GM21515 (cell line): Measurements from ENCODE around the gene BCAS4.
"Not testable (repeated sequence)": the region's sequence is repeated elsewhere in the genome, so short reads cannot be mapped to it uniquely, and the experiment has no call there.

Experiments used
- ATAC-seq: cut with Tn5 transposase; IDR thresholded peaks from one replicate; pipeline ENCODE4 v1.9.1; 2021; ENCODE audit not compliant: unreplicated experiment

Gene BCAS4

DNA sequence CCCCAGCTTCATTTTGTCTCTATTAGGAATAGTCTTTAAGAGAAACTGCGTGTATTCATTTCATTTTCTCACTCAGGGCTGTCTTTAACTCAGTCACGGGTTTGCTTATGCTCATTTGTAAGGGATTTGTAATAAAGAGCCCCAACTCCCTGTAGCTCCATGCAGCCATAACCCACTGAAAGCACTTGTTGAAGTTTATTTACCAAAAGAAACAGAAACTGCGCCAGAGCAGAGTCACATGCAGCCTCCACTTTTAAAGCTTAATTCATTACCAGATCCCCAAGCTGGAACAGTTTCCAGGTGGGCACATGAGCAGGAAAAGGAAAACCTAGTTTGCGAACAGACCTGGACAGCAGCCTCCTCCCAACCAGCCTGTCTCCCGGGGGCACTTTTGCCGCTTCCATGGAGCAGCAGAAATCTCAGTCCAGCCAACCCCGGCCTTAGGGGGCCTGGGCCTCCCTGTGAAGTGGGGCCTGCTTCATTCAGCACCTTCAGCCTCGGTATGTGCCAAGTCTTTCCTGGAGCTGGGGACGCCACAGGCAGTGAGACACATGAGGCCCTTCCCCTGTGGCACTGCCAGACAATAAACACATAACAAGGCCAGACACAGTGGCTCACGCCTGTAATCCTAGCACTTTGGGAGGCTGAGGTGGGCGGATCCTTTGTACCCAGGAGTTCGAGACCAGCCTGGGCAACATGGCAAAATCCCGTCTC is 4.5 kb downstream of the BCAS4 start:
- no peak for ATAC-seq

DNA sequence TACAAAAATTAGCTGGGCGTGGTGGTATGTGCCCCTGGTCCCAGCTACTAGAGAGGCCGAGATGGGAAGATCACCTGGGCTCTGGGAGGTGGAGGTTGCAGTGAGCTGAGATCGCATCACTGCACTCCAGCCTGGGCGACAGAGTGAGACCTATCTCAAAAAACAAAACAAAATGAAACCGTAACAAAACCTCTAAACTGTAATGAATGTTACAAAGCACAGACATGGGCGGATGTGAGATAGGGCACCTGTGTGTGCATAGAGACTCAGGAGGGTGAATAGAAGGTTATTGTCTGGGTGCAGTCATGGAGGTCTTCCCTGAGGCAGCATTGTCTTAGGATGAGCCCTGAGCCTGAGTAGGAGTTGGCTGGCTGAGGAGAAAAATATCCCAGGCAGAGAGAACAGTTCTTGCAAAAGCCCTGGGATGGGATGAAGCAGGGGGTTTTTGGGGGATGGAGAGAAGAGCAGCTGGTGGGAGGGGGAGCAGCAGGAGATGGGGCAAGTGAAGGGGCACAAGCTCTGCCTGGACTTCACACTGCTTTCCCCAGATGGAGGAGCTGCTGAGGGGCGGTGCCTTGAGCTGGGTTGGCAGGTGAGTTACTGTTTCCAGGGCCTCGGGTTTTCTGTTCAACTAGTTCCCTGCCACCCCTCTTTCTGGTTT is 5.2 kb downstream of the BCAS4 start:
- ATAC-seq: peak; percentile 47

DNA sequence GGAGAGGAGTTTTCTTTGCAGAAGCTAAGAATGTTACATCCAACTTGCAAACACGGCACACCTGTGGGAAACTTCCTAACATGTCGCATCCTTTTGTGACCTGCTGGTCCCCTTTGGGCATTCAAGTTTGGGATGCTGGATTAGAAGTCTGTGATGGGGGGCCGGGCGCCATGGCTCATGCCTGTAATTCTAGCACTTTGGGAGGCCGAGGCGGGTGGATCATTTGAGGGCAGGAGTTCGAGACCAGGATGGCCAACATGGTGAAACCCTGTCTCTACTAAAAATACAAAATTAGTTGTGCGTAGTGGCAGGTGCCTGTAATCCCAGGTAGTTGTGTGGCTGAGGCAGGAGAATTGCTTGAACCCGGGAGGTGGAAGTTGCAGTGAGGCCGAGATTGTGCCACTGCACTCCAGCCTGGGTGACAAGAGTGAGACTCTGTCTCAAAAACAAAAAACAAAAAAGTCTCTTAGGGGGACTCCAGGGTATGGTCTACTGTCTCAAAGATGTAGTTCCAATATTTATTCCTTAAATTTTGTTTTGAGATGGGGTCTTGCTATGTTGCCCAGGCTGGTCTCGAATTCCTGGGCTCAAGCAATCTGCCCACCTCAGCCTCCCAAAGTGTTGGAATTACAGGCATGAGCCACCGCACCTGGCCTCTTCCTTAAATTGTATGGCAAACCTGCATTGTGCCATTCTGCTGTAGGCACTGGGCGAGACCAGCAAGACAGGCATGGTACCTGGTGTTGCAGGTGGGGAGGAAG is 6.3 kb downstream of the BCAS4 start:
- ATAC-seq: not testable (repeated sequence)

DNA sequence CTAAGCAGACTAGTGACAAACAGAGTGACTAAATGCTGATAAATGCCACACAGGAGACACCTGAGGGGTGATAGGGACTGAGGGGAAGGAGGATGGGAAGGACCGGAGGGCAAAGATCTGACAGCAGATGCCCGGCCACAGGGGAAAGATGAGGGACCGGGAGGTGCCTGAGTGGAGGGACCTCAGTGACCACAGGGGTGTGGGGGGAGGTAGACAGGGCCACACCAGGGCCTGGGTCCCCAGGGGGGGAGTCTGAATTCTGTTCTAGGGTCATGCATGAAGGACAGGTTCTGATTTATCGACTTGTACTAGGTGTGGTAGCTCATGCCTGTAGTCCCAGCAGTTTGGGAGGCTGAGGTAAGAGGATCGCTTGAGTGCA is 6.9 kb downstream of the BCAS4 start:
- no peak for ATAC-seq

DNA sequence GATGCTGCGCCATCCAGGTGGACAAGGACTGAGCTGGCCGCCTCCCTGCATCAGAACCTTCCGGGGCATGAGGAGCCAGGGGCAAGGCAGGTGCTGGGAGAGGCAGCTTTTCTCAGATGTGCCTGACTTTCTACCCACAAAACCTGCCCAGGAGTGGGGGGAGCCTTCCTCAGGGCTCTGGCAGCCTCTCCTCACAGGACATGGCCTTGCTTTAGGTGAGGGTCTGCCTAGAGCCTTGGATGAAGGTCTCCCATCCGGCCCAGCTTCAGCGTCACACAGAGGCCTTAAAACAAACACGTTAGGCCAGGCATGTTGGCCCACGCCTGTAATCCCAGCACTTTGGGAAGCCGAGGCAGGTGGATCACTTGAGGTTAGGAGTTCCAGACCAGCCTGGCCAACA is 7.4 kb downstream of the BCAS4 start:
- no peak for ATAC-seq

DNA sequence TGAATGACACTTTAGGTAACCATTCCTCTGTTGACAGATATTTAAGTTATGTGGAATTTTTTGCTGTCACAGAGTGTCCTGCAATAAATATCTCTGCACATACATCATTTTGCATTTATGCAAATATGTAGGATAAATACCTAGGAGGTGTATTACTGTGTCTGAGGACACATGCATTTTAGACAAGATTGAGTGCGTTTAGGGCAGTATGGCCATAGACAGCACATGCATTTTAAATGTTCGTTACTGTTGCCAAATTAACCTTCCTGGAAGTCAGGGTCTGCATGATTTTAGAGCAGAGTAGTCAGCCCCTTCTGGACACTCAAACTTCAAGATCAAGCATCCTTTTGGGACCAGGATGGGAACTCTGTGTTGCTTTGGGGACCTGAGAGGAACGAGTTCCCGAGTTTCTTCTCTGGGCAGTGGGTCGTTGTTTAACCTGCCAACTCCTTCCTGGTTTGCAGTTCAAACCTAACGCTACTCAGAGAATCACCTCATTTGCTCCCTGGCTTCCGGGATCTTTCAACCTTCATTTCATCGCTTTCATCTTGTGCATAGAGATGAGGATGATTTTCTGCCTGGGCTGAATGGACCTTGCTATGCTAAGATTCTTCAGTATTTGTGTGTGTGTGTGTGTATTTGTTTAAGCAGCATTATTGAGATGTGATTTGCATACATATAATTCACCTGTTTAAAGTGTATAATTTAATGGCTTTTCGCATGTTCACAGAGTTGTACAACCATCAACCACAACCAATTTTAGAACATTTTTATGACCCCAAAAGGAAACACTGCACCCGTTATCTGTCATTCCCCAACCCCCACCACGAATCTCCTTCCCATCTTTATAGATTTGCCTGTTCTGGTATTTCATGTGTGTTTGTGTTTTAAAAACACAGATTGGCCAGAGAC is 9.8 kb downstream of the BCAS4 start:
- ATAC-seq: no peak

DNA sequence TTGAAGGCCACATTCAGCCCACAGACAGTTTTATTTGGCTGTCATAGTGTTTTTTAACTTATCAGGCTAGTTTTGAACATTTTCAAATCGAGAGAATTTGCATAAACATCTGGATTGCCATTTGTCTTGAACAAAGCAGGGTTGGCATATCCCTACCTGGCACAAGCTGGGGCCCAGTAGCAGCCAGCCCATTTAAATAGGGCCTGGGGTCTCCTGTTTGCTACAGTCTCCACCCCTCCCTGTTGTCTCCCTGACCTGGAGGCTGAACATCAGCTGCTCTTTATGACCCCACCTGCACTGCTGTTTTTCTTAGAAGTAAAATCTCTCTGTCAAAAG is 10.5 kb downstream of the BCAS4 start:
- no peak for ATAC-seq

DNA sequence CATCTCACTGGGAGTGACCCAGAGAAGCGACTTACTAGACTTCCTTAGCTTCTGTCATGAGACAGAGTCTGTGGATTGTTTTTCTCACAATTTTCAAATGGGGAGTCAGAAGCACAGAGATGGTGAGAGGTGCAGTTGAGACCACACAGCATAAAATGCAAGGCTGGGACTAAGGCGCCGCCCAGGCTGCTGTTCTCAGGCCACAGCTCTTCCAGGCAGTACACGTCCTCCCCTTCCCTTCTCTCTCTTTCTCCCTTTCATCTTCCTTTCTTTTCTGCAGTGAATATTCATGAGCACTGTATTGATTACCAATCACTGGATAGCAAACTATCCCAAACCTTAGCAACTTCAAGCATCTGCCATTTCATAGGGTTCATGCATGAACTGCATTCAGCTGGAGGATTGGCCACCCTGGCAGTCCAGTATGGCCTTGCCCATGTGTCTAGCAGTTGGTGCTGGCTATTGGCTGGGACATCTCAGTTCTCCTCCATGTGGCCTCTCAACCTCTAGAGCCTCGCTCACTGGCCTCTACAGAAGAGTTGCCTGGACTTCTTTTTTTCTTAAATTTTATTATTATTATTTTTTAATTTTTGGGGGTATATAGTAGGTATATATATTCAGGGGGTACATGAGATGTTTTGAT is 11.4 kb downstream of the BCAS4 start:
- no peak for ATAC-seq

DNA sequence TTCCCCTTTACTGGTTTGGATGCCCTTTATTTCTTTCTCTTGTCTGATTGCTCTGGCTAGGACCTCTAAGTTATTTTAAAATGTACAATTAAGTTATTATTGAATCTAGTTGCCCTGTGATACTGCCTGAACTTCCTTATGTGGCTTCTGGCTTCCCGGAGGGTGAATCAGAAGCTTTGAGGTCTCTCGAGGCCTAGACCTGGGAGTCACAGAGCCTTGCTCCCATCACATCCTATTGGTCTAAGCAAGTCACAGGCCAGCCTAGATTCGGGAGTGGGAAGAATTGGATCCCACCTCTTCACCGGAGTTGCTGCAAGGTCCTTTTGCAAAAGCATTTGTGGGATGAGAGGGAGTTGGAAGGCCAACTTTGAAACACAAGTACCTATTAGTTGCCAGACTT is 15.2 kb downstream of the BCAS4 start:
- ATAC-seq: no peak

DNA sequence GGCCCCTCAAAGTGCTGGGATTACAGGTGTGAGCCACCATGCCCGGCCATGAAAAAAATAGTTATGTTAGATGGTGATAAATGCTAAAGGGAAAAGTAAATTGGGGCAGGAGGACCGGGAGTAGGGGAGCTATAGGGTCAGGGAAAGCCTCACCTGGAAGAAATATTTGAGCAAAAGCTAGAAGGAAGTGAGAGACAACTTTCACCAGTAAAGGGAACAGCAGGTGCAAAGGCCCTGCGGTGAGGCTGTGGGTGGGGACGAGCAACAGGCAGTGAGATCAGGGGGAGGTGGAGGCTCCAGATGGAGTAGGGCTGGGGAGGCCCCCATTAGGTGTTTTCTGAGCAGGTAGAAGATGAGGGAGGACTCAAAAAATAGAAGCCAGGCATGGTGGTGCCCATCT is 16.0 kb downstream of the BCAS4 start:
- ATAC-seq: no peak

DNA sequence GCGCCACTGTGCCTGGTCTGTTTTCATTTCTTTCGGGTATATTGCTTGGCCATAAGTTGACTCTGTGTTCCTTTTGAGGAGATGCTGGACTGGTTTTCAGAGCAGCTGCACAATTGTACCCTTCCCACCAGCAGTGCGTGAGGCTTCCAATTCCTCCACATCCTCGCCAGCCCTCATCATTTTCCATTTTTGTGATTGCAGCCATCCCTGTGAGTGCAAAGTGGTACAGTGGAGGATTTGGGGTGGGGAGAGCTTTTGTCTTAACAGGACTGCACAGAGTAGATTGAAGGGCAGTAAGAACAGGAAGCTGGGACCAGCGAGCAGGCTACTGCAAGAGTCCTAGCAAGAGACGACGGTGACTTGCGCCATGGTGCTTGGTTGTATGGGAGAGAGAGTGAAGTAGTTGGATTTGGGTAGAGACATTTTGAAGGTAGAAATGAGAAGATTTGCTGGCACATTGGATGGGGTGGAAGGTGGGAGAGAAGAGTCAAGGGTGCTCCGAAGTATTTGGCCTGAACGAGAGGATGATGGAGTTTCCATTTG is 18.3 kb downstream of the BCAS4 start:
- ATAC-seq: no peak

DNA sequence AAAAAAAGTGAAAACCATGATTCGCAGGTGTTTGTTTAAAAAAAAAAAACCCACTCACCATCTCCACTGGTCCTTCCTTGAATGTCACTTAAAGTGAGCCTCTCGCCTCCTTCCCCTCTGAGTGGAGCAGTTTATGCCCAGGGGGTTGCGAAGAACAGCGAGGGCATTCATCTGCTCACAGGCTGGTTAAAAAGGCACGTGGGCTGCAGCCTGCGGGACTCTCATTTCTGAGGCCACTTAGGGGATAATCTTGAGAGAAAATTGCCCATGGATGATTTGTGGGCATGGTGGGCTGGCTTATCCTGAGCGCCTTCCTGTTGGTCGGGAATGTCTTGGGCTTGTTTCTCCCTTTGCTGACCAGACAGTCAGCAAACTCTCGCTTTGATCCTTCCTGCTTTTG is 18.9 kb downstream of the BCAS4 start:
- no peak for ATAC-seq

DNA sequence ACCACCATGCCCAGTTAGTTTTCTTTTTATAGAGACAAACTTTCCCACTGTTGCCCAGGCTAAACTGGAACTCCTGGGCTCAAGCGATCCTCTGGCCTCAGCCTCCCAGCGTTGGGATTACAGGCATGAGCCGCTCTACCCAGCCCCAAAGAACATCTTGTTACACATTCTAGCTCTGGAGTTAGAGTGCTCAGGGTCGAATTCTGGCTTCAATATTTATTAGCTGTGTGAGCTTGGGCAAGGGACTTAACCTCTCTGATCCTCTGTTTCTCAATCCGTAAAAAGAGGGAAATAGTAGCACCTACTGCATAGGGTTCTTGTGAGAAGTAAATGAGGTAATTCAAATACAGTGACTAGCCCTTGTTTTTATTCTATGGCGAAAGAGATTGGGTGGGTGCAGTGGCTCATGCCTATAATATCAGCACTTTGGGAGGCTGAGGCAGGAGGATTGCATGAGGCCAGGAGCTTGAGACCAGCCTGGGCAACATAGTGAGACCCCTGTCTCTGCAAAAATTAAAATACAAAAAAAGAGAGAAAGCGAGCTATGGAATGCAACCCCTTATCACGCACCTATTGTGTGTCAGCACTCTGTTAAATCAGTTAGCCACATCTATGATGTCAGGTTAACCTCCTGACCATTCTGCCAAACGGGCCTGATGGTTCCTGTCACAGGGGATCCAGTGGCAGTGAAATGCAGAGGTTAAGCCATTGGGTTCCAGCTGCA is 19.7 kb downstream of the BCAS4 start:
- ATAC-seq: no peak

DNA sequence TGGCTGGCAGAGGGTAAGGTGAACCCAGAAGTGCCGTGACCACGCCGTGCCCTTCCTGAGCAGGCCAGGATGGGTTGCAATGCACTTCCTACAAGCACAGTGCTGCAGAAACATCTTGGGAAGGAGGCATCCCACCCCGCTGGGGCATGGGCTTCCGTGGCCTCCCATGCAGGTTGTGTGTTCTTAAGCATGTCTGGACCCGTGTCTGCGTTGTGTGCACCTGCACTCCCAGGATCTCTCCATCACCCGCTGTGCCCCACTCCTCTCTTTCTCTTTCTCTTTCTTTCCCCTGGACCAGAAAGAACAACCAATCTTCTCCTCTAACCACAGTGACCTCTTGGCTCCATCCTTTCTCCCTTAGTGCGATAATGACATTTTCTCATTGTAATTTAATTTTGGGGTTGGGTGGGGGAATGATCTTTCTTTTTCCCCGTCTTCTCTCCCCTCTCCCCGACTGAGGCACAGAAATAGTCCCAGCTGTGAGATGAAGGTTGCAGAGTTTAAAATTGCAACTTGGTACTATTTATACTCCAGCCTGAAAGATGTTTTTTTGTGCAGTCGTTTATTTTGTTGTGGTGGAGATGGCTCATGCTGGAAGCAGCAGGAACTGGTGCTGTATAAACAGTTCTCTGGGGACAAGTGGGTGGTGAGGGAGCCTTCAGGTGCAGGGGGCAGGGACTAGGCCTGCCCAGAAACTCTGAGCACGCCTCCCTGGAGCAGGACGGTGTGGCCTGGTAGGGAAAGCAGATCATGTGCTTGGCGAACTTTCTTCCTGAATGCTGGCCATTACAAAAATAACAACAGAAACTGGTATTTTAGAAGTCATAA is 20.5 kb downstream of the BCAS4 start:
- no peak for ATAC-seq

DNA sequence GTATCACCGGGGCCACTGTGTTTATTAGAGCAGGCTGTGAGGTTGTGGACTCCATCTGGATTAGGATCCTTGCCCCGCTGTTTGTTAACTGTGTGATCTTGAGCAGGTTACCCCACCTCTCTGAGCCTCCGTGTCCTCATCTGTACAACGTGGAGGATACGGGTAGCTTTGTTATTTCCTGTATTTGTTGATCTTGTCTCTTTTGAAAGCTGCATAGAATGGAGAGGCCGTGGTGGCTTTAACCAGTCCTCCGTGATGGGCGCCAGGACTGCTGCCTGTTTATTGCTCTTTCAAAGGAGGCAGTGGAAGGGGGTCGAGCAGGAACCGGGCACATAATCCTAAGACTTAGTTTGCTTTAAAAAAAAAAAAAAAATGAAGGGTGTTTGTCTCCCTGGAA is 22.9 kb downstream of the BCAS4 start:
- ATAC-seq: no peak

DNA sequence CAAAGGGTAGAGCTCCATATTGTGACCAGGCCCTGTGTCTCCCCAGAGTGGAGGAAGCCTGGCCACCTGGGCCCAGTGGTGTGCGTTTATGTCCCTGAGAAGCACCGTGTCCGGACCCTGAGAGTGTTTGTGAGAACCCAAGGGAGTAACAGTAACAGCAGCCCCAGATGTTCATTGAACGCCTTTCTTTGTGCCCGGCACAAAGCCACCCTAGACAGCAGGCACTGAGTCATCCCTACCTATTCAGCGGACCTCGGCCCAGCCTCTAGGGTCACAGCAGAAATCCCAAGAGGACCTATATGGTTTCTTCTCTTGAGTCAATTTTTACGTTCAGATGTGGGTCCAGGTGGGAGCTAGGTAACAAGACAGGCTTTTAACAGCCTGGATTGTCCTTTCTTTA is 24.5 kb downstream of the BCAS4 start:
- no peak for ATAC-seq

DNA sequence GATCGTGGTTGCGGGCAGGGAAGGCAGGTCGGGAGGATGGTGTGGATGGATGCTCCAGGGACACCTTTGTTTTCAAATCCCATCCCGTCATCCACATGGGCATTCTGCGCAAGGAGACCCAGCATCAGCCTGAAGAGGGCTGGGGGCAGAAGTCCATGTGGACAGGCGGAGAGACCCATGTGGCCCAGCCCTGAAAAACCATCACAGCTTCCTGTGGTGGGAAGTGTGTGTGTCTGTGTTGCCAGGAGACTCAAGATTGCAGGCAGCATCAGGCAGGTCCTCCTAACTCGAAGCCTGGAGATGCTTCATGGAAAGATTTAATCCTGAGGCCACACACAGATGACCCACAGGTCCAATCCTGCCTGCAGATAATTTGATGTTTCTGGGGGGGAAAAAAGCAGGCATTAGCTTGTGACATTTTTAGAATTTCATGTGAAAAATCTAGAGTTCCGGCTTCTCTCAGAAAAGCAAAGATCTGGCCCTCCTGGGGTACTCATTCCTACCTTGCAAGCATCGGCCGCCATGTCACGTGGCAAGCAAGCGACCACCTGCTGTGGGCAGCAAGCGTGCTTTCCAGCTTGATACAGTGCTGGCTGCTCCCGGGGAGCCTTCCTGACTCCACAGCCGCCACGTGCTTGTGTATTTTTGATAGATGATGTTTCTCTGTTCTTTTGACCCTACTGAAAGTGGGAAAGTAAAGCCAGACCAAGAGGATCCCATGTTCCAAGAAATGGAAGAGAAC is 25.8 kb downstream of the BCAS4 start:
- no peak for ATAC-seq

DNA sequence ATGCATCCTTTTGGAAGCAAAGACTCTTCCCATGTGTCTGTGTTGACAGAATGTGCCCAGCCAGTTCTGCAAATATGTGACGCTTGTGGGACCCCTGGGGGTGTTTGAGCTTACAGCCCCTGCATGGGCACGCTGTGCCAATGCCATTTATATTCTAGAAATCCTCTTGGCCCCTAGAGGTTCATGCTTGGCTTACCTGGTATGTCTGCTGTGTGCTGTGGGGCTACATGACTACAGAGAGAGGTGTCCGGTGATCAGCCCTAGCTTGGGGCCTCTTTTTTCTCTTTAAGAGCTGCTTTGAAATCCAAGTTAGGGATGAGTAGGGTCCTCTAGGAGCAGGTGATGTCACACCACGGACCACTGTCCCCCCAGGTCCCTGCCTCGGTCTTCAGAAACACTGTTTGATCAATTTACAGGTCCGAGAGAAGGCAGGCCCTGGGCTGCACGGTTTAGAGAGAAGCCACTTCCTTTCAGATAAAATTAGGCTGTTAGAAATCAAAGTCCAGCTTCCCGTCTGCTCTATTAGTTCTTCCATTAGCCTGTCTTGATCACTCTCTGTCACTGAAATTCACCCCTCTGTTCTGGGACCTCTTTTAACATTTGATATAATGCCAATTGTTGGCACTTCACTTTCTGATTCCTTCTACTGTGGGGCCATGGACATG is 26.5 kb downstream of the BCAS4 start:
- ATAC-seq: no peak
